C4-2B (cell line): ENCODE results near the gene LTBP4.

Experiments used
- CTCF ChIP-seq: fragments of 450-650 bp; conservative IDR thresholded peaks from 2 replicates; pipeline ENCODE4 v1.5.1; 2017; ENCODE audit warnings: mild to moderate bottlenecking
- ZFX ChIP-seq: fragments of 450-650 bp; IDR thresholded peaks from 2 replicates; pipeline ENCODE4 v1.6.1; 2017

GRCh38 chr19:40582467-40582866, 18.7 kb upstream of the LTBP4 start:
- TF ChIP-seq CTCF (no peak), ZFX (no peak)
